T-helper 1 cell (primary cell): ENCODE measurements around the gene GTPBP2.
"Not testable (repeated sequence)": the region's sequence is repeated elsewhere in the genome, so short reads cannot be mapped to it uniquely, and the experiment has no call there.

ENCODE experiments used
- DNase-seq, 5 donors: peaks; one replicate each; pipeline ENCODE4 v3.0.0-alpha.2; 2012 to 2020
- total RNA-seq, 4 donors: gene quantifications; one replicate each; lab custom pipeline; 2026; lab: John Stamatoyannopoulos, UW

Gene GTPBP2
- total RNA-seq: 37.3 to 57.8 (median 57.5) reads per million in 4 donors

GRCh38 chr6:43629104-43629504 lies at the start of gene GTPBP2:
Gene GTPBP2 (minus strand): TSS chr6:43629264. CDS start chr6:43629162, 102 bp downstream.
- peak; percentile 89 to 99 (median 94) for DNase-seq

- DNase-seq: no peak
Measured at GRCh38 chr6:43678341-43678740, 49.3 kb upstream of the GTPBP2 start.

- no peak for DNase-seq
Measured at GRCh38 chr6:43677759-43678158, 48.7 kb upstream of the GTPBP2 start.

- no peak for DNase-seq
Measured at GRCh38 chr6:43676962-43677606, 48.0 kb upstream of the GTPBP2 start.

- DNase-seq: no peak
Measured at GRCh38 chr6:43674921-43675320, 45.9 kb upstream of the GTPBP2 start.

- DNase-seq: no peak
Measured at GRCh38 chr6:43674291-43674690, 45.2 kb upstream of the GTPBP2 start.

- no peak for DNase-seq
Measured at GRCh38 chr6:43673444-43674084, 44.5 kb upstream of the GTPBP2 start.

GRCh38 chr6:43671801-43672690 lies 43.0 kb upstream of the GTPBP2 start:
- DNase-seq: no peak

- DNase-seq: no peak
Measured at GRCh38 chr6:43671011-43671800, 42.1 kb upstream of the GTPBP2 start.

GRCh38 chr6:43670623-43670986 lies 41.5 kb upstream of the GTPBP2 start:
- DNase-seq: no peak

- peak in 1 of 5 donors; percentile 49 for DNase-seq
Measured at GRCh38 chr6:43669922-43670622, 41.0 kb upstream of the GTPBP2 start.

- DNase-seq: no peak
Measured at GRCh38 chr6:43669050-43669921, 40.2 kb upstream of the GTPBP2 start.

GRCh38 chr6:43668151-43669028 lies 39.3 kb upstream of the GTPBP2 start:
- DNase-seq: peak in 3 of 5 donors; percentile 12 to 52 (median 12)

GRCh38 chr6:43667245-43668150 lies 38.4 kb upstream of the GTPBP2 start:
- peak; percentile 50 to 74 (median 69) for DNase-seq

GRCh38 chr6:43666196-43666920 lies 37.3 kb upstream of the GTPBP2 start:
- DNase-seq: no peak

- no peak for DNase-seq
Measured at GRCh38 chr6:43665376-43665775, 36.3 kb upstream of the GTPBP2 start.

- DNase-seq: not testable (repeated sequence)
Measured at GRCh38 chr6:43662948-43663347, 33.9 kb upstream of the GTPBP2 start.

- DNase-seq: no peak
Measured at GRCh38 chr6:43658161-43658560, 29.1 kb upstream of the GTPBP2 start.
